ENCODE data around the gene TEX52.

Gene TEX52

GRCh38 chr12:2826721-2827515, 29.9 kb downstream of the TEX52 start:
- no peak for DNase-seq

- DNase-seq = no peak
Observed at GRCh38 chr12:2826036-2826435, 30.8 kb downstream of the TEX52 start.

- DNase-seq = no peak
Observed at GRCh38 chr12:2825132-2825531, 31.7 kb downstream of the TEX52 start.

GRCh38 chr12:2824541-2824940, 32.3 kb downstream of the TEX52 start:
- no peak for DNase-seq

- no peak for DNase-seq
Observed at GRCh38 chr12:2823483-2823882, 33.4 kb downstream of the TEX52 start.

- DNase-seq = no peak
Observed at GRCh38 chr12:2820432-2820831, 36.4 kb downstream of the TEX52 start.

GRCh38 chr12:2819810-2820209, 37.0 kb downstream of the TEX52 start:
- no peak for DNase-seq

GRCh38 chr12:2813214-2814185, 43.3 kb downstream of the TEX52 start:
- peak in 1 of 2 donors; percentile 66 for DNase-seq

- DNase-seq = peak; percentile 90 to 98
Observed at GRCh38 chr12:2812290-2813213, 44.3 kb downstream of the TEX52 start, which contains the start of gene ITFG2. ITFG2 (plus strand) TSS chr12:2812668; CDS start chr12:2812761, 93 bp downstream.

GRCh38 chr12:2811801-2812200, 45.0 kb downstream of the TEX52 start:
- DNase-seq = no peak

GRCh38 chr12:2806700-2807099, 50.1 kb downstream of the TEX52 start:
- DNase-seq = no peak

GRCh38 chr12:2805143-2805520, 51.7 kb downstream of the TEX52 start:
- no peak for DNase-seq

- DNase-seq = no peak
Observed at GRCh38 chr12:2804393-2805142, 52.3 kb downstream of the TEX52 start.

- DNase-seq = no peak
Observed at GRCh38 chr12:2803635-2804392, 53.0 kb downstream of the TEX52 start.

GRCh38 chr12:2801044-2801783, 55.6 kb downstream of the TEX52 start:
- DNase-seq = no peak

GRCh38 chr12:2800046-2800570, 56.7 kb downstream of the TEX52 start:
- DNase-seq = no peak
